ENCODE data around the gene NEO1.

GRCh38 chr15:73175382-73175781 lies 123.1 kb downstream of the NEO1 start:
- TF ChIP-seq ELK1 (IDR thresholded peaks at IDR 0.05; ENCODE audit: low read depth, low read length) (no peak), POLR2A (IDR thresholded peaks at IDR 0.05; ENCODE audit: low read length) (no peak), BHLHE40 (IDR thresholded peaks at IDR 0.05; ENCODE audit: low read depth, low read length) (no peak), TFCP2L1 (CRISPR knock-in tag; IDR thresholded peaks at IDR 0.05) (no peak), CEBPB (IDR thresholded peaks at IDR 0.05) (no peak)
- TF ChIP-seq, protein P1, sequence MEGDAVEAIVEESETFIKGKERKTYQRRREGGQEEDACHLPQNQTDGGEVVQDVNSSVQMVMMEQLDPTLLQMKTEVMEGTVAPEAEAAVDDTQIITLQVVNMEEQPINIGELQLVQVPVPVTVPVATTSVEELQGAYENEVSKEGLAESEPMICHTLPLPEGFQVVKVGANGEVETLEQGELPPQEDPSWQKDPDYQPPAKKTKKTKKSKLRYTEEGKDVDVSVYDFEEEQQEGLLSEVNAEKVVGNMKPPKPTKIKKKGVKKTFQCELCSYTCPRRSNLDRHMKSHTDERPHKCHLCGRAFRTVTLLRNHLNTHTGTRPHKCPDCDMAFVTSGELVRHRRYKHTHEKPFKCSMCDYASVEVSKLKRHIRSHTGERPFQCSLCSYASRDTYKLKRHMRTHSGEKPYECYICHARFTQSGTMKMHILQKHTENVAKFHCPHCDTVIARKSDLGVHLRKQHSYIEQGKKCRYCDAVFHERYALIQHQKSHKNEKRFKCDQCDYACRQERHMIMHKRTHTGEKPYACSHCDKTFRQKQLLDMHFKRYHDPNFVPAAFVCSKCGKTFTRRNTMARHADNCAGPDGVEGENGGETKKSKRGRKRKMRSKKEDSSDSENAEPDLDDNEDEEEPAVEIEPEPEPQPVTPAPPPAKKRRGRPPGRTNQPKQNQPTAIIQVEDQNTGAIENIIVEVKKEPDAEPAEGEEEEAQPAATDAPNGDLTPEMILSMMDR (IDR thresholded peaks at IDR 0.05) = no peak
